ENCODE measurements around the gene REPS2.

The REPS2 gene

GRCh38 chrX:17098516-17099247 is 152.2 kb downstream of the REPS2 start:
- DNase-seq = no peak

- no peak for DNase-seq
These were observed 158.0 kb downstream of the REPS2 start for GRCh38 chrX:17104433-17104832.

GRCh38 chrX:17120816-17121215 is 174.4 kb downstream of the REPS2 start:
- DNase-seq = no peak

- DNase-seq = no peak
These were observed 207.5 kb downstream of the REPS2 start for GRCh38 chrX:17154001-17154400.

DNA sequence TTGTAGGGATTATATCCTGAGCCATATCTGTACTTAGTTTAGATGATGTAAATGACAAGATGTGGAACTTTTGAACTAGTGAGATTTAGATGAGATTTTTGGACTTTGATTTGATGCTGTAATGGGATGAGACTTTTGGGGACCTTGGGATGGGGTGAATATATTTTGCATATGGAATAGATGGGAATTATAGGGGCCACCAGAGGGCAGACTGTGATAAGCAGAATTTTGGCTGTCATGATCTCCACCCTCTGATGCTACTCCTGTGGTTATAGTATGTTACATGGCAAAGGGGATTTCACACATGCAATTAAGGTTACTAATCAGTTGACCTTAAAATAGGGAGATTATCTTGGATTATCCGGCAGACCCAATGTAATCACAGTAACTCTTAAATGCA is 214.5 kb downstream of the REPS2 start:
- peak; percentile 0 for DNase-seq

- no peak for DNase-seq
These were observed 215.5 kb downstream of the REPS2 start for GRCh38 chrX:17161991-17162390.

DNA sequence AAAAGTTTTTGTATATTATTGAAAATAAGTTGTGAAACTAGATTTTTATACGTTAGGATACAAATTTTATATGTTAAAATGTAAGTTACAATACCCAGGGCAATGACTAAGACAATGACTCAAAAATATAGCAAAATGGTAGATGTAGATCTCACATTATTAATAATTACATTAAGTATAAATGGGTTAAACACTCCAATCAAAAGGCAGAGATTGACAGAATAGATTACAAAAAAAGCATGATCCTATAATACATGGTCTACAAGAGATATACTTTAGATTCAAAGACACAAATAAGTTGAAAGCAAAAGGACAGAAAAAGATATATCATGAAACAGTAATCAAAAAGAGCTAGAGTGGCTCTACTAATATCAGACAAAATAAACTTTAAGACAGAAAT is 217.6 kb downstream of the REPS2 start:
- DNase-seq = no peak

DNA sequence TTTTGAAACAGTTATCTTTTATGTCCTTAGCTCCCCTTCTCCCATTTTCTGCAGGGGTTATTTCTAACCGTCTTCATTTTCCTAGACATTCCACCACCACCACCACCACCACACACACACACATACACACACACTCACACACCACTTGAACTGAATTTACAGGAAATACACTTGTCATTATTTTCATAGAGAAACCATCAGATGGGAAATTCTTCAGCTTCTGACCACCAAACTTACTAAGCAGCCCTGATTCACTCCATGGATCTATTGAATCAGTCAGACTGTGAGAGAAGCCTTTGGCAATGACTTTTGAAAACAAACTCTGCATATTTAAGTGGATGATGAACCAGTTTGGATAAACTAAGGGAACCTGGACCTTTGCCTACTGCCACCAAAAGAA is 218.5 kb downstream of the REPS2 start:
- no peak for DNase-seq

DNA sequence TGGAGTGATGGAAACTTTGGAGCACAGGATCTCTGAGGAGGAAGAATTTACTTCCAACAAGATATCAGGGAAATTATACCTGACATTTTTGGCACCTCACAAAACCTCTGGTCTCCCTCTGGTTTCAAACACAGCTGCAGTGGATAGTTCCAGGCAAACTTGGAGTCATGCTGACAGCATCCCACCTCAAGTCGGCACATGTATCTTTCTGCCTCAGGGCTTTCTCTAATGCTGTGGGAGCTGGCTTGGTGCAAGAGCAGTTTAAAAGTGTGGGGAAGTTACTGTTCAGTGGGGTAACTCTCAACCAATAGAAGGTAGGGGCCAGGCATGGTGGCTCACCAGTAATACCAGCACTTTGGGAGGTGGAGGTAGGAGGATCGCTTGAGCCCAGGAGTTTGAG is 221.5 kb downstream of the REPS2 start:
- DNase-seq = no peak

GRCh38 chrX:17170973-17171372 is 224.5 kb downstream of the REPS2 start:
- DNase-seq = no peak

DNA sequence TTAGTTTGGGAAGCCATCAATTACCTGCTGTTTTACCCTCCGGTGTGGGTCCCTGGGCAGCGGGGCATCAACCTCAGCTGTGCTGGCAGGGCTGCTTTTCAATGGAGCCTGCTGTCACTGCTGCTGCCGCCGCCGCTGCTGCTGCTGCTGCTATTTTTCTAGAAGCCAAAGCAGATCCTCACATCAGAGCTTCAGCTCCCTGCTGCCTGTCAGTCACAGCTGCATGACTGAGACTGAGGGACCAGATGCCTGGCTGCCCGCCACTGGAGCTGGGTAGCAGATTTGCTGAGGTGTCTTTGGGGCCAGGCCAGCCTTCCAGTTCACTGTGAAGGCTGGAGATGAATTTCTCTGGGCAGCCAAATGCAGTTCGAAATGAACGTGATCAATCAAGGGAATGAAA is 228.2 kb downstream of the REPS2 start:
- DNase-seq = no peak

GRCh38 chrX:17182317-17182716 is 235.9 kb downstream of the REPS2 start:
- DNase-seq = no peak

DNA sequence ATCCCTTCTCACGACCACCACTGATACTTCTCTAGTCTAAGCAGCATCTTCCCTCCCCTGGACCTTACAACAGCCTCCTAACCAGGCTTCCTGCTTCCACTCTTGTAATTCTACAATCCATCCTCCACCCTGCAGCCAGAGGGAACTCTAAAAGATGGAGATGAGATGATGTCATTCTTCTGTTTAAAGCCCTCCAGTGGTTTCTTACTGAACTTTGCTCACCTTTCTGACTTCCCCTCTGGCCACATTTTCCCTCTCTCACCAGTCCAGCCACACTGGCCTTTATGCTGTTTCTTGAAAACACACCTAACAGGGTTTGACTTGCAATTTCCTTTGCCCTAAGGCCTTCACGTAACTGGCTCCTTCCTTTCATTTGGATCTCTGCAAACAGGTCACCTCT is 237.1 kb downstream of the REPS2 start:
- no peak for DNase-seq

GRCh38 chrX:17185431-17185830 is 239.0 kb downstream of the REPS2 start:
- no peak for DNase-seq

- no peak for DNase-seq
These were observed 240.8 kb downstream of the REPS2 start for GRCh38 chrX:17187136-17187756.

DNA sequence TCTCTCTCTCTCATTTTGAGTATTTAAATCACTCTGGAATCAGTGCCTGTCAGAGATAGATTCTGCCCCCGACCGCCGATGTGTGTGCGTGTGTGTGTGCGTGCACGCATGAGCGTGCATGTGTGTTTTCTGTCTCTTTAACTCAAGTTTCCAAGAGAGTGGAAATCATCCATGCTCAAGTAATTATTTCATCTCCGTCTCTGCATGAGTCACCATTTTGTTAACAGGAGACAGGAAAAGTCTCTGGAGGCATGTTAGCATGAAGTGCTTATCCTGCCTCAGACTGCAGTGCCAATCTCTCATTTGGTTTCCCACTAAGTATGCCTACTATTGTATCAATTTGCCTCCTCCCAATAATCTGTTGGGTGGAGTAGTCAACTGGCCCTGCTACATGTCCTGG is 245.6 kb downstream of the REPS2 start:
- no peak for DNase-seq
